ENCODE data around the gene UFSP2.

Gene UFSP2

GRCh38 chr4:185426960-185427688 lies 1.4 kb upstream of the UFSP2 start:
- DNase-seq = no peak

DNA sequence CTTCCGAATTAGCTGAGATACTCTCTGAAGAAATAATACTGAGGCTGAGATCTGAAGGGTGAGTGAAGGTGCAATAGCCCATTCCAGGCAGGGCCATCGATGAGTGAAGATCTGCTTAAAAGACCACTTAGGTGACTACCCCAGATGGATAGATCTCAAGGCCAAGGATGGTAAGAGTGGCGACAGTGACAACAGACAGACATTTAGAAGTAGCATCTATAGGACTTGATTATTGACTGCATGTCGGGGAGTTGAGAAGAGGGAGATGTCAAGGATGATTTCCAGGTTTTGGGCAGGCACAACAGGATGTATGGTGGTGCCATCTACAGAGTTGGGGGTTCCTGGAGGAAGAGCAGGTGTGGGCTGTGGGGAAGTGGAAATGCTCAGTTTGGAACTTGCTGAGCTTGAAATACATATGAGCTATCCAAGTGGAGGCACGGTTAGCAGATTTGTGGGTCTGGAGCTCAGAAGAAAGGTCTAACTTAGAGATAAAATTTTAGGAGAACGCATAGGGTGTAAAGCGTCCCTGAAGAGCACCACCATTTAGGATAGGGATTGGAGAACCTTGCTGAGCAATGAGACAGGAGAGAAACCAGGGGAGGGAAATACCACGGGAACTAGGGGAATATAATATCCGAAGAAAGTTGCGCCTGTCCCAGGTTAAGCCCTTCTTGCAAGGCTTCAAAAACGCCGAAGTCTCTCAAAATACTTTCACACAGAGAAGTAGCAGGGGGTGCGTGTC lies 688 bp downstream of the UFSP2 start:
- no peak for DNase-seq

DNA sequence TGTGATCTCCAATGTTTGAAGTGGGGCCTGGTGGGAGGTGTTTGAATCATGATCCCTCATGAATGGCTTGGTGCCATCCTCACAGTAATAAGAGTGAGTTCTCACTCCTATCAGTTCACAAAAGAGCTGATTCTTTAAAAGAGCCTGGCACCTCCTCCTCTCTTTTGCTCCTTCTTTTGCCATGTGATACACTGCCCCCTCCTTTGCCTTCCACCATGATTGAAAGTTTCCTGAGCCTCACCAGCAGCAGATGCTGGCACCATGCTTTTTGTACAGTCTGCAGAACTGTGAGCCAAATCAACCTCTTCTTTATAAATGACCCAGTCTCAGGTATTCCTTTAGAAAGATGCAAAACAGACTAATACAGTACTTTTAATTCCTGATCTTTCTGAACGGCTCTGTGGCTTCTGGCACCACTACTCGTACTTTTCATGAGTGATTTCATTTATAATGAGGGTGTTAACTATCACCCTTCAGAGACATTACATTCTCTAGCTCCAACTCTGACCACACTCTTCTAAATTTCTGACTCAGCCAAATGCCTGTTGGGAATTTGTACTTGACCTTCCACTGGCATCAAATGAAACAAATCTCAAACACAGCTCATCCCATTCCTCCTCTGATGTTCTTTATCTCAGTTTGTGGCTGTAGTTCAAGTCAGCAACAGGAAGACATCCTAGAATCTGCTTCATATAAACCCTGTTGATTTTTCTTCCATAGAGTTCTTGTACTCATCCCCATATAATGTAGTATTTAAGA lies 4.2 kb downstream of the UFSP2 start:
- no peak for DNase-seq

GRCh38 chr4:185416955-185417354 lies 8.8 kb downstream of the UFSP2 start:
- DNase-seq = no peak

- no peak for DNase-seq
Observed at GRCh38 chr4:185412412-185412811, 13.4 kb downstream of the UFSP2 start.

- DNase-seq = no peak
Observed at GRCh38 chr4:185411849-185412248, 13.9 kb downstream of the UFSP2 start.

- no peak for DNase-seq
Observed at GRCh38 chr4:185408432-185408831, 17.3 kb downstream of the UFSP2 start.

DNA sequence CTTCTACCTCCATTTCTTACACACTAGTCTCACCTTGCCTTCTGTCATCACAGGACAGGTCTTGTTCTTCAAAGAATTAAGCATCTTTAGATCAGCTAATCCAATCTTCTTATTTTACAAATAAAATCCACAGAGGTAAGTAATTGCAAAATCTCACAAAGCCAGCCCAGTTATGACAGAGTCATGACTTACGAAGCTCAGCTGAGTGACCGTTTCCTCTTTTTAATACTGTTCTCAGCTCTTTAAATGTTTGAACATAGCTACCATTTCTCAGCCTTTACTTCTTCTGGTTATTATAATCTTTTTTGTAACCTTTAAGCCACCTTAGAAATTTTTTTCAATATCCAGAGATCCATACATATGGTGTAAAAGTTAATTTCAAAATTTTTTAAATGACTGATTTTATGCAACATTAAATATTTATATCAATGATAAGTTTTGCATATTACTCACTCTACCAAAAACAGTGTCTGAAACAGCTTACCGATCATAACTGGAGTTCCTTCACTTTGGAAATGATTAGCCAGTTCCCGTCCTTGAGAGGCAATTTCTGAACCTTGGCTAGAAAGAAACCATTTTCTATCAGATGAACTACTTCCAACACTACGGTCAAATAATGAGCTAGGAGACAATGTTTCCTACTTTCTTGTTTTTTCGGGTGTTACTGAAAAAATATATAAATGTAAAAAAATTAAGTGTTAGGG lies 20.3 kb downstream of the UFSP2 start:
- no peak for DNase-seq

DNA sequence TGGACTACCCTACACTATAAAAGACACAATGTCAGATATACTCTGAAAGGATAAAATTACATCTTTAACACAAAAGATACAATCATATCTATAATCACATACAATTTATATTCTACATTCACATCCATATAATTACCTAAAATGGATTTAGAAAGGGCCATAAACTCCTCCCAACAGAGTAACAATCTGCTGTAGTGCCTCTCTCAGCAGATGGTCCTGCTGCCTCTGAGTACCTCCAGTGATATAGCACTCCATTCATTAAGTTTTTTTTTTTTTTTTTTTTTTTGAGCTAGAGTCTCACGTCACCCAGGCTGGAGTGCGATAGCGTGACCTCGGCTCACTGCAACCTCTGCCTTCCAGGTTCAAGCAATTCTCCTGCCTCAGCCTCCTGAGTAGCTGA lies 21.7 kb downstream of the UFSP2 start:
- DNase-seq = peak; percentile 11

- DNase-seq = no peak
Observed at GRCh38 chr4:185399466-185399865, 26.3 kb downstream of the UFSP2 start.

DNA sequence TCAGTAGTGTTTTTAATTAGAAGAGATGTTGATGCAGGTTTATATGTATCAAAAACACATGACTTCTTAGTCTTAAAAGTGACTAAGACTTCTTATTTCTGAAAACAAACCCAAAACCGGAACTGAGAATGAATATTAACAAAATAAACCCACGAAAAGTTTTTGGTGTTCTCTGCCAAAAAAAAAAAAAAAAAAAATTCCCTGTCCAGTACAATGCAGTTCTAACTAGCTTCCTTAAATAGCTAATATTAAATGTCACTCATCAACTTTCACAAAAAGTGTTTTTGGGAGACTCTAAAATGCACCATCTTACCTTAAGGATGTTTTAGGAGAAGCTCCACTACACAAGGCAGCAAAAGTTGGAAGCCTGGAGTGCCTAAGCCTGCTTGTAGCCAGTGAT lies 27.1 kb downstream of the UFSP2 start:
- no peak for DNase-seq

DNA sequence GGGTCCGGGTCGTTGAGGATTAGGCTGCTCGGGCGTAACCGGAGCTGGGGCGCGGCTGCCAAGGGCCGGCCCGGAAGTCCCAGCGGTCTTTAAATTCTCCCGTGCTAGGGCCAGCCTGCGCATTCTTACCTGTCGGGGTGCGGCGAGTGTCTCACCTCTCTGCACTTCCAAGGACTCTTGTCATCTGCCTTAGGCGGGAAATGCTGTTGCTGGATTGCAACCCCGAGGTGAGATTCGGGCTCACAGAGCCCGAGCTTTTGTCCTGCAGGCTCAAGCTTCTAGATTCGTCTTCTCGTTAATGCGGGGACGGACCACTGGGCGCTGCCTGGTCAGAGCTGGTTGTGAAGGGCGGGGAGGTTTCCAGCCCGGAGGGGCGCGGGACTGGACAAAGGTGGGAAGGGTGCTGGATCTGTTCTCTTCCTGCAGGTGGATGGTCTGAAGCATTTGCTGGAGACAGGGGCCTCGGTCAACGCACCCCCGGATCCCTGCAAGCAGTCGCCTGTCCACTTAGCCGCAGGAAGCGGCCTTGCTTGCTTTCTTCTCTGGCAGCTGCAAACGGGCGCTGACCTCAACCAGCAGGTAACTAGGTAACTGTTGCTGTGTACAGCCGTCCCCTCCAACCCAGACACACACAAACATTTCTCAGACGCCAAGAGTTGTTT lies 28.9 kb downstream of the UFSP2 start, which contains the start of gene ANKRD37:
Gene ANKRD37, plus strand, starts transcription at position 118 of the 662 bp plus-strand sequence. Its CDS starts 83 bp downstream, at position 201.
- DNase-seq = peak; percentile 2

DNA sequence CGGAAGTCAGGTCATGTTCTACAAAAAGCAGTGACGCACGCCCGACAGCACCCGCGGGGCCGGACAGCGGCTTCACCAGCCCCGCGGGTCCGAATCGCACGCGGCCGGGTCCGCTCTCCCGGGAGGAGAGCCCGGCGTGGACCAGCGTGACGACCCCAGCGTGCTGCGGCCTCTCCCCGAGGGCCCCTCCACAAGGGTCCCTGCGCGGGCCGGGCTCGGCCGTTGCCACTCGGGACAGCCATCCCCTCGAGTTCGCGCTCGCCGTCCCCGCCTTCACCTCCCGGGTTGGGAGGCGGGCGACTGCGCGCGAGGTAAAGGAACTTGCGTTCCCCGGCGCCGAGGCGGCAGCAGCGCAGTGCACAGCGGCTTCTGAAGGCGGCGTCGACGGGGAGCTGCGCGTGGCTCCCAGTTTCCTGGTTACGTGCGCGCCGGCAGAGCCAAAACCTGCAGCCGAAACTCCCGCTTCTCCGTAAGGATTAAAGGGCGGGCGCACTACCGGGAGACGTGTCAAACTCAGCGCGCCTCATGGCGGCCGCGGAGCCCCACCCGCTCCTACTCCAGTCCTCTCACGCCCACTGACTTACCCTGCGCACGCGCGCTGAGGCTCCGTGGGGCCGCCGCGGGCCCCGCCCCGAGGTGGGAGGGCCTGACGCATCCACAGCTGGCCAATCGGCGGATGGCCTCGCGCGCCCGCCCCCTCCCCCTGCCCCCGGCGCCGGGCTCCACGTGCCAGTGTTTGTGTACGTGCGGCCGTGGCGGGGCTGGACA lies 29.6 kb downstream of the UFSP2 start:
- DNase-seq = peak; percentile 76

- DNase-seq = peak; percentile 47
Observed at GRCh38 chr4:185395238-185395955, 30.4 kb downstream of the UFSP2 start, which contains the start of gene LRP2BP. Gene LRP2BP, minus strand, starts transcription at chr4:185395924. Its CDS starts 17,738 bp downstream, at chr4:185378186.

DNA sequence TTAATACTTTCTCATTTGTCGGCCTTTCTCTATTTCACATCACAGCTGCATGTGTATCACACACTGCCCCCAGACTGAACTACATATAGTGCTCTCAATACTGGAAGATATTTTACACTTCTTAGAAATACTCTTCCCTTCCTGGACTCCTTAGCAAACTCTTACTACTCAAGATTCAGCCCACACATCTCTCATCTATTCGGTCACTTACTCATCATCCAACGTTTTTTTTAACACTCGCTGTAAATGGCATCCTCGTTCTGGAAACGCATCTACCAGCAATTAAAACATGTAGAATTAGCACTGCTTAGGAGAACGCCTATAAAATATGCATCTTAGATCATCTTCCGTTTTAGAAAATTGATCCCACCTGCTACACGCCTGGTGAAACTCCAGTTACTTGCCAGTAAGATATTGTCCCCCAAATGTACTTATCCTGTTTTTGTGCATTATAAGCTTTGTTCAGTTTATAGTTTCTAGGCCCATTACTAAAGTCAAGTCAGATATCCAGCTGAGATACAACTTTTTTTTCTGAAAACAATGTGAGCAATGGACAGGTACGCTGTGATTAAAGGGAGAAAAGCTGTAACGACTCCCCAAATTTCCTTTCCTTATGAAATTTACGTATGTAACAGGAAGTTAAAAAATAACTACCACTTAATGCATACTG lies 31.1 kb downstream of the UFSP2 start:
- no peak for DNase-seq

DNA sequence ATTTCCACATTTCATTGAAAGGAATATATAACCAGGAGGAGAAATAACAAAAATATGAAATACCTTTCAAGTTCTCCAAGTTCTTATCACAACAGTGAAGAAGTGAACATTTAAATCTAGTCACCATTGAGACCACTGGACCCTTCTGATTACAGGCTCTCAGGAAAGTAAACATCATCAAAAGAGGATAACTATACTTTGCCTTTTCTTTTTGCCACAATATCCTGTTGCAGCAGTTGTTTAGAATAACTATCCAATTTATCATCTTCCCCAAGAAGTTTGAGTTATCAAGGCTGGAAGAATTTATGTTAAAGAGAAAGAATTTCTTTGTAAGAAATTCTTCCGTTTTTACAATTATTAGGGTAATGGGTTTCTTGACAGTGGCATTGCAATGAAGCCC lies 33.6 kb downstream of the UFSP2 start:
- no peak for DNase-seq

DNA sequence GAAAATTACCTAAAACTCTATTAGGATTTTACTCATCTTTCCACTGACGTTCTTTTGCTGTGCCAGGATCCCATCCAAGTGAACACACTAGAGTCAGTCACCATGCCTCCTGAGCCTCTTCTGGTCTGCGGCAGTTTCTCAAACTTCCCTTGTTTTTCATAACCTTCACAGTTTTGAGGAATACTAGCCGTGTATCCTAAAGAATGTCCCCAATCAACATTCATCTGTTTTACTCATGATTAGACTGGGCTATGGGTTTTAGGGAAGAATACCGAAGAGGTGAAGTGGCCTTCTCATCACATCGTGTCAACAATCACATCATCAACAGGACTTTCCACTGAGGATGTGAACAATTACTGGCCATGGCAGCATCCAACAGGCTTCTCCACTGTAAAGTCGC lies 34.8 kb downstream of the UFSP2 start:
- no peak for DNase-seq

DNA sequence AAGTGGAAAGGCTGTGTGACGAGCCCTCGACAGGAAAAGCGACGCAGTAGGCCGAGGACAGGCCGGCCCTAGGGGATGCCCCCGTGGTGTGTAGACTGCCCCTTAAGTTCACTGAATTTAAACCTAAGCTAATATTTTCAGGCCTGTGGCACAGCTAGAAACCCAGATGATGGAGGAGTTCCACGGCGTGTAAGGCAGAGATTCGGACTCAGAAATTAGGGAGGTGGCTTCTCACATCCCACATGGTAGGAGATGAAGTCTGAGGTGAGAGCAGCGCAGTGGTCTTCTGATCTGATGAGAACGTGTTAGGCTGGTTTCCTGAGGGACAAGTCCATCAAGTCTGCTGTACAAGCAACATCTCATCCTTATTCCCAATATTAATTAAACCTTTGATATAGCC lies 37.8 kb downstream of the UFSP2 start:
- DNase-seq = no peak

- no peak for DNase-seq
Observed at GRCh38 chr4:185384930-185385331, 40.8 kb downstream of the UFSP2 start.

GRCh38 chr4:185384061-185384460 lies 41.7 kb downstream of the UFSP2 start:
- DNase-seq = no peak
